ENCODE results near the gene CPED1.

DNA sequence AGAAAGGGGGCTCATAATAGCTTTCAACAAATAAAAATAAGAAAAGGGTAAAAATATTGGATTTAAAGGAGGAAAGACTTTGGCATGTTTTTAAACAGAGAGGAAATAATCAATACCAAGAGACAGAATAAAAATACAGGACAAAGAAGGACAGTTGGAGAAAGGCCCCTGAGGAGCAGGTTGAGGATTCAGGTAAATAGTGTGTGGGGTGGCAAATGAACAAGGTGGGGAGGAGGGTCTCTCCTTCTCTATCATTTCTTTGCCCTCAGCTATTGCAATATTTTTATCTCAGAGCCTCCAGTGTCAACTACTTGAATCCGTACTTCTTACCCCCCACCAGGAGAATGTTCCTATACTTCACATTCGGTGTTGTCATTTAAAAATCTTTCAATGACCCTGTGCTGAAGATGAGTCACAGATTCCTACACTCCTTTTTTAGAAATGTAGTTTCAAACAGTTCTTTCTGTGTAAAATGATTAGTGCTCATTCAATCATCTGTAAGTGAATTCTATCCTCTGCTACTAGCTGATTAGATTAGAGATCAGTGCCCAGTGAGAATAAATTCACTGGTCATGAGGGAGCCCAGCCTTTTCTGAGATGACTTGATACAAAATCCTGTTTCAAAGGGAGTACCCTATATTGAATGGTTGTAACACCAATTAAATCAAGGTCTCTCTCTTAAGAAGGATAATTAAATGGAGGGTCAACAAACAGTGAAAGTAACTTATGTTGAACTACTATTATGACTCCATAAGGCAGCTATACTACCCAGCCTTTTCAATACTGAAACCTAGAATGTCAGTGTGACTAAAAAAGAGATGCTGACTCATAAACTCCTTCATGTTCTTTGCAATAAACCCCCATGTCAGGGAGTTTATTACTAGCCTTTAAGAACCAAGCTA lies 289.9 kb downstream of the CPED1 start:
- no peak for TF ChIP-seq POLR2AphosphoS5 (IDR thresholded peaks at IDR 0.05; ENCODE audit: low read depth, low read length)
- no peak for TF ChIP-seq TAF1 (IDR thresholded peaks at IDR 0.05; ENCODE audit: borderline replicate concordance, insufficient read depth, low read length)
- no peak for TF ChIP-seq FOXP2 (optimal IDR thresholded peaks at IDR 0.05; ENCODE audit: borderline replicate concordance, extremely low read depth, extremely low read length, insufficient read depth)
